ENCODE results near the gene CREB5.
"Not testable (repeated sequence)": the region's sequence is repeated elsewhere in the genome, so short reads cannot be mapped to it uniquely, and the experiment has no call there.

GRCh38 chr7:28825817-28826448 lies 413.6 kb downstream of the CREB5 start:
- not testable (repeated sequence) for TF ChIP-seq ELF1 (IDR thresholded peaks at IDR 0.05; ENCODE audit: borderline replicate concordance, low read depth); CTCF (IDR thresholded peaks at IDR 0.05 in 2 of 3, conservative IDR thresholded peaks at IDR 0.05 in 1 of 3; ENCODE audit: borderline replicate concordance in 1 of 3, insufficient read depth in 1 of 3, low read depth in 2 of 3, low read length in 2 of 3); CEBPB (IDR thresholded peaks at IDR 0.05; ENCODE audit: low read depth); YY1 (IDR thresholded peaks at IDR 0.05; ENCODE audit: extremely low read depth, insufficient replicate concordance, low read depth, low read length); POLR2A (IDR thresholded peaks at IDR 0.05; ENCODE audit: borderline replicate concordance, extremely low read depth, insufficient read depth, insufficient read length)
